PFSK-1 (cell line): Measurements from ENCODE around the gene C1orf159.

Experiments used
- FOXP2 ChIP-seq: optimal IDR thresholded peaks from 2 replicates; pipeline ENCODE3; 2011; ENCODE audit warnings: borderline replicate concordance, control low read depth, inconsistent platforms; ENCODE audit not compliant: insufficient read depth; ENCODE audit errors: extremely low read length, extremely low read depth
- POLR2AphosphoS5 ChIP-seq: IDR thresholded peaks from 2 replicates; pipeline ENCODE4 v1.6.1; 2012; ENCODE audit warnings: low read depth, mild to moderate bottlenecking, control low read depth, low read length, moderate library complexity
- SIN3A ChIP-seq: IDR thresholded peaks from 2 replicates; pipeline ENCODE4 v1.6.1; 2012; ENCODE audit warnings: mild to moderate bottlenecking, low read length, moderate library complexity, borderline replicate concordance; ENCODE audit not compliant: insufficient read depth
- TAF1 ChIP-seq: IDR thresholded peaks from 2 replicates; pipeline ENCODE4 v1.6.1; 2012; ENCODE audit warnings: low read length, control low read depth, borderline replicate concordance; ENCODE audit not compliant: insufficient read depth
- TF ChIP-seq, protein P1 (sequence below), 2 experiments: IDR thresholded peaks; 2 replicates each; pipeline versions ENCODE4 v1.6.1 to v1.8.0; 2011 to 2012; ENCODE audit warnings: low read depth in 2 of 2, low read length in 2 of 2, control low read depth in 1 of 2, inconsistent platforms in 1 of 2, mild to moderate bottlenecking in 1 of 2, moderate library complexity in 1 of 2; ENCODE audit not compliant: insufficient read depth in 1 of 2

C1orf159 gene

DNA sequence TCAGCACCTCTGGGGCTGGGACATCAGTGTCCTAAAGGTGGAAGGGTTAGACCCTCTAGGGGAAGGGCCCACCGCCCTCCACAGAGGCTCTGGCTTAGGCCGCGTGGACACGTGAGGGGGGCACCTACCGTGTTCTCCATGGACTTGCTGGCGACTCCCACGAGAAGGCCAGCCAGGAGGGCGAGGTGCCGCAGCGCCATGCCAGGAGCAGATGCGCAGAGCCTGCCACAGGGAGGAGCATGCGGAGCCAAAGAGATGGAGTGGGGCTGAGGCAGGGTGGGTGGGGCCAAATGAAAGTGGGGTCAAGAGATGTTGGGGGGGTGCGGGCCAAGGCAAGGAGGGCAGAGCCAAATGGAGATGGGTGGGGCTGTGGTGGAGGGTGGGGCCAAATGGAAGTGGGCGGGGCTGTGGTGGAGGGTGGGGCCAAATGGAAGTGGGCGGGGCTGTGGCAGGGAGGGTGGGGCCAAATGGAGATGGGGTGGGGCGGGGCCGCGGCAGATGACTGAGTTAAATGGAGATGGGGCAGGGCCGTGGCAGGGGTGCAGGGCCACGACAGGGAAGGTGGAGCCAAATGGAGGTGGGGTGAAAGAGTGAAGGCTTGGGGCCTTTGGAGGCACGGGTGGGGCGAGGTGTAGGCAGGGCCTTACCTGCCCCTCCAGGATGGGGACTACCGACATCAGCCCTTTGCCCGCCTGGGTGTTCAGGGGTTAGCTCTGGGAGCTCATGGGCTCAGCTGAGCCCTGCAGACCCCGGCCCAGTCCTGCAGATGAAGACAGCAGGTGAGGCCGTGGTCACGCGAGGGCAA is 24.3 kb downstream of the C1orf159 start:
- TF ChIP-seq, protein P1, sequence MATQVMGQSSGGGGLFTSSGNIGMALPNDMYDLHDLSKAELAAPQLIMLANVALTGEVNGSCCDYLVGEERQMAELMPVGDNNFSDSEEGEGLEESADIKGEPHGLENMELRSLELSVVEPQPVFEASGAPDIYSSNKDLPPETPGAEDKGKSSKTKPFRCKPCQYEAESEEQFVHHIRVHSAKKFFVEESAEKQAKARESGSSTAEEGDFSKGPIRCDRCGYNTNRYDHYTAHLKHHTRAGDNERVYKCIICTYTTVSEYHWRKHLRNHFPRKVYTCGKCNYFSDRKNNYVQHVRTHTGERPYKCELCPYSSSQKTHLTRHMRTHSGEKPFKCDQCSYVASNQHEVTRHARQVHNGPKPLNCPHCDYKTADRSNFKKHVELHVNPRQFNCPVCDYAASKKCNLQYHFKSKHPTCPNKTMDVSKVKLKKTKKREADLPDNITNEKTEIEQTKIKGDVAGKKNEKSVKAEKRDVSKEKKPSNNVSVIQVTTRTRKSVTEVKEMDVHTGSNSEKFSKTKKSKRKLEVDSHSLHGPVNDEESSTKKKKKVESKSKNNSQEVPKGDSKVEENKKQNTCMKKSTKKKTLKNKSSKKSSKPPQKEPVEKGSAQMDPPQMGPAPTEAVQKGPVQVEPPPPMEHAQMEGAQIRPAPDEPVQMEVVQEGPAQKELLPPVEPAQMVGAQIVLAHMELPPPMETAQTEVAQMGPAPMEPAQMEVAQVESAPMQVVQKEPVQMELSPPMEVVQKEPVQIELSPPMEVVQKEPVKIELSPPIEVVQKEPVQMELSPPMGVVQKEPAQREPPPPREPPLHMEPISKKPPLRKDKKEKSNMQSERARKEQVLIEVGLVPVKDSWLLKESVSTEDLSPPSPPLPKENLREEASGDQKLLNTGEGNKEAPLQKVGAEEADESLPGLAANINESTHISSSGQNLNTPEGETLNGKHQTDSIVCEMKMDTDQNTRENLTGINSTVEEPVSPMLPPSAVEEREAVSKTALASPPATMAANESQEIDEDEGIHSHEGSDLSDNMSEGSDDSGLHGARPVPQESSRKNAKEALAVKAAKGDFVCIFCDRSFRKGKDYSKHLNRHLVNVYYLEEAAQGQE (IDR thresholded peaks at IDR 0.05; ENCODE audit: insufficient read depth in 1 of 2, low read depth in 2 of 2, low read length in 2 of 2) = no peak
- no peak for TF ChIP-seq FOXP2
- TF ChIP-seq POLR2AphosphoS5 = no peak
- no peak for TF ChIP-seq TAF1
- no peak for TF ChIP-seq SIN3A

DNA sequence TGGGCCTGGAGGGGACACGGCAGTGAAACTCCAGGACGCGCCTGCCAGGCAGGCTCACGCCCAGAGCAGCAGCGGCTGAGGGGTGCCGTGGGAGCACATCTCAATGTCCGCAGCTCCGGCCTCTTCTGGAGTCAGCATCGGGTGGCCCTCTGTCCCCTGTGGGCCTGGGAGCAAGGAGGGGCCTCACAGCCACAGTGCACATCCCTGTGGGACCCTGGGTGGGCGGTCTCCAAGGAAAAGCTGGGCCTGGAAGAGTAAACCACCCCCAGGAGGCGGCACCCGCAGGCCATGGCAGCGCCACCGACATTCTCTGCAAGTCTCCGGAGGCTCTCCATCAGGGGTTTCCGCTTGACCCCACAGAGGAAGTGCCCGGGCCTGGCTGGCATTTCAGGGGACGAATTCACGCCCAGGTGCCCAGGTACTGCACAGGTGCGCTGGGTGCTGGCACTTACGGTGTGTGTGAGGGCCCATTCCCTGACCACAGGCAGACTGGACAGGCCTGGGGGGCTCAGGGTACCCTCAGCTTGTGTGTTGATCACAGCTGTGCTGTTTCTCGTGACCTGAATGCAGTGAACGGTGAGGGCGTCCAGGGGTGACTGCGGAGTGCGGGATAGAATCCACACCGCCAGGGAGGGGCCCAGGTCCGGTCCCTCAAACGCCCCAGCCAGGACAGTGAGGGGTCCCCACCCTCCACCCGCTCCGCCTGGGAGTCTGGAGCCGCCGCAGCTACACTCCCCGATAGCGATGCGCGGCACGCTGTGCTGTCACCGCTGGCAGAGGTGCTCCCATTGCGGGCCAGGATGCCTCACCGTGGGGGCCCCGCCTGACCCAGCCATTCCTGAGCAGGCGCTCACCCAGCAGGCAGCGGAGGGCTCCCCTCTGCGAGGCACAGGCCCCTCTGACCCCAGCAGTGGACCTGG is 25.2 kb downstream of the C1orf159 start:
- TF ChIP-seq POLR2AphosphoS5 (no peak), FOXP2 (no peak), SIN3A (no peak), TAF1 (no peak)
- TF ChIP-seq, protein P1 (IDR thresholded peaks at IDR 0.05; ENCODE audit: insufficient read depth in 1 of 2, low read depth in 2 of 2, low read length in 2 of 2) = no peak

DNA sequence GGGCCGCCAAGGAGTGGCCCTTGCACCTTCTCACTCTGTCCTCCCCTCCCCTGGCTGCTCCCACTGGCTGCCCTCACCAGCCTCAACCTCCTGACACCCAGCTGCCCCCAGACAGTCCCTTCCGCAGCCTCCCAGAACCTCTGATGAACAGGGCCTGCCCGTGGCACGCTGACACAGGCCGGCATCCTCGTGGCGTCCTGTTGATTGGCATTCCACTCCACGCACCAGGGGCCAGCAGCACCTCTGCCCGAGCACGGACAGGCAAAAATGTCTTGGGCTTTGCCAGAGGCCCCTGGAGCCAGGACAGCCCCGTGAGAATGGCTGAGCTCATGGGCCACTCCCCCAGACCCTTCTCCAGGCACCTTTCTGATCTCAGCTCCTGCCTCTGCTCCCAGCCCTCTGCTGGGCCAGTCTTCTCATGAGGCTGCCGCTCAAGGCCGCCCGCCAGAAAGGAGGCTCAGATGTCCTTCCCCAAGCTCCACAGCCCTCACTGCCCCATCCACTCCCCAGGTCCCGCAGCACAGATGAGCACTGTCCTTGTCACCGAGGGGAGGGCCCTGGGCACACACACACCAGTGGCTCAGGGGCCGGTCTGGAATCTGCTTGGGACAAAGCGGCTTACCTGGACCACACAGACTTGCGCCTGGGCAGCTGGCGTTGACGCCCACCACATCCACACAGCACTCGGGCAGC is 26.0 kb downstream of the C1orf159 start:
- TF ChIP-seq SIN3A (no peak), POLR2AphosphoS5 (no peak), TAF1 (no peak), FOXP2 (no peak)
- TF ChIP-seq, protein P1 (IDR thresholded peaks at IDR 0.05; ENCODE audit: insufficient read depth in 1 of 2, low read depth in 2 of 2, low read length in 2 of 2) = no peak

DNA sequence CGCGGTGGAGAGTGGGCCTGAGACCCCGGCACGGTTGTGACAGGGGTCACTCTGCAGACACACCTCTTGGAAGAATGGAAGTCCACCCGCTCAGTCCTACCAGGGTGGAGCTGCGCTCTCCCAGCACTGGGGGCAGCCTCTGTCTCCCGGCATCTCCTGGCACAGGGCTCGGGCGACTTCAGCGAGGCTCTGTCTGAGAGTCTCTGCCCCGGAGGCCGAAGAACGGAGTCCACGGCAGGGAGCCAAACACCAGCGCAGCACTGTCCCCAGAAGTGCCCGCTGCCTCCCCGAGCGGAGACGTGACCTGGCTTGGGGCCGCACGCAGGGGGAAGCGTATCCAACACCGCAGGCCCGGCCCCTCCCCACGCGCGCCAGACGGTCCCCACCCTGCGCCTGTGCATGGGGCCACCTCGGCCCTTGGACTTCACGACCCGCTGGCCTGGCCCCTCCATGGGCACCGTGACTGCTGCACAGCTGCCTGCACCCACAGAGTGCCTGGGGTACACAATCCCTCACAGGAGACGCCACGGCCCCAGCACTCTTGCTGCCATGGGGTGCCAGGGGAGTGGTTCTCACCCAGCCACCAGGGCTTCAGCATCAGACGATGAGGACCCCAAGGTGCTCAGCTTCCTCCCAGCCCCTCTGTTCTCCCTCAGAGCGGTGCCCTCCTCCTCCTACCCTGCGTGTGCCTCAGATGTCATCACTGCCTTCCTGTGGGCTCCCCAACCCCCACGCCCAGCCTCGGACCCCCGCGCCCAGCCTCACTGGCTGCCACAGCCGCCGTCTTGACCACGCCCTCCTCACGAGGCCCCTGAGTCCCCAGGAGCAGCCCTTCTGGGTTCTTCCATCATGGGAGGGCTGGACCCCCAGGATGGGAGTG is 26.8 kb downstream of the C1orf159 start:
- TF ChIP-seq TAF1 = no peak
- TF ChIP-seq, protein P1 (IDR thresholded peaks at IDR 0.05; ENCODE audit: insufficient read depth in 1 of 2, low read depth in 2 of 2, low read length in 2 of 2) = no peak
- TF ChIP-seq SIN3A = no peak
- no peak for TF ChIP-seq POLR2AphosphoS5
- TF ChIP-seq FOXP2 = no peak
